Endodermal cell (in vitro differentiated cells): ENCODE data around the gene CCDC24. TPM values are rescaled to one million over a fixed set of nuclear protein-coding genes. Genes with fewer than 3 reads are reported as not detected.

Experiments used
- DNase-seq: peaks from one replicate; pipeline ENCODE4 v3.0.0-alpha.2; 2017
- H3K27ac ChIP-seq: 2 replicates; pipeline ENCODE4 v1.5.1; 2013; ENCODE audit warnings: mild to moderate bottlenecking, low read depth, low read length, moderate library complexity
- H3K27me3 ChIP-seq: 2 replicates; pipeline ENCODE4 v1.6.1; 2013; ENCODE audit warnings: mild to moderate bottlenecking, low read length, moderate library complexity; ENCODE audit not compliant: insufficient read depth, control insufficient read depth, poor library complexity, severe bottlenecking
- H3K36me3 ChIP-seq: 2 replicates; pipeline ENCODE4 v1.7.0; 2013; ENCODE audit warnings: mild to moderate bottlenecking, low read length, moderate library complexity; ENCODE audit not compliant: control insufficient read depth, insufficient read depth
- H3K4me1 ChIP-seq: one replicate; pipeline ENCODE4 v1.7.0; 2013; ENCODE audit warnings: low read length; ENCODE audit not compliant: control insufficient read depth, insufficient read depth
- H3K4me3 ChIP-seq: 2 replicates; pipeline ENCODE4 v1.5.1; 2013; ENCODE audit warnings: mild to moderate bottlenecking, low read length, moderate library complexity
- H3K9ac ChIP-seq: 2 replicates; pipeline ENCODE4 v1.6.1; 2013; ENCODE audit warnings: mild to moderate bottlenecking, low read length, moderate library complexity; ENCODE audit not compliant: poor library complexity, severe bottlenecking; ENCODE audit errors: extremely low read depth
- H3K9me3 ChIP-seq: 2 replicates; pipeline ENCODE4 v1.6.1; 2013; ENCODE audit warnings: mild to moderate bottlenecking, low read length, moderate library complexity; ENCODE audit not compliant: control insufficient read depth
- H3K27ac Mint-ChIP-seq: 2 replicates; pipeline ENCODE4 v1.8.0; 2020; ENCODE audit warnings: mixed read lengths
- H3K27me3 Mint-ChIP-seq: 2 replicates; pipeline ENCODE4 v1.8.0; 2021; ENCODE audit warnings: mild to moderate bottlenecking, mixed read lengths; ENCODE audit not compliant: insufficient read depth
- H3K36me3 Mint-ChIP-seq: 2 replicates; pipeline ENCODE4 v1.8.0; 2020; ENCODE audit warnings: low read depth, mixed read lengths
- H3K4me1 Mint-ChIP-seq: 2 replicates; pipeline ENCODE4 v1.8.0; 2020; ENCODE audit warnings: mixed read lengths
- H3K4me3 Mint-ChIP-seq: 2 replicates; pipeline ENCODE4 v1.8.0; 2020; ENCODE audit warnings: mild to moderate bottlenecking, moderate library complexity, mixed read lengths
- H3K9me3 Mint-ChIP-seq: 2 replicates; pipeline ENCODE4 v1.8.0; 2020; ENCODE audit warnings: mild to moderate bottlenecking, mixed read lengths
- CTCF ChIP-seq: fragments of 200-600 bp; sonication (generic); conservative IDR thresholded peaks from 2 replicates; pipeline ENCODE4 v1.5.0; 2021; ENCODE audit warnings: antibody characterized with exemption, mild to moderate bottlenecking
- WGBS, 2 experiments: methylation state at CpG; one replicate each; pipeline versions ENCODE4 v1.1.5 to v1.1.7; 2013; ENCODE audit warnings: missing lambda C conversion rate in 2 of 2, mixed read lengths in 1 of 2; ENCODE audit not compliant: insufficient coverage in 1 of 2, insufficient read length in 1 of 2; 5-methylcytosine and 5-hydroxymethylcytosine counted together
- total RNA-seq, 2 donors: library from RNA; stranded (reverse); fragmentation: NEBNext Ultra II Directional in 1 of 2; extraction: Animal tissue kit (Norgen Biotek cat#: 25700) in 1 of 2; gene quantifications; 2 replicates in 1 of 2; 3 replicates in 1 of 2; pipeline ENCODE4 v1.2.1, GENCODE V29; 2021

The CCDC24 gene
- total RNA-seq, 2 donors from 2014 or later = 26.6 to 31.1 TPM

DNA sequence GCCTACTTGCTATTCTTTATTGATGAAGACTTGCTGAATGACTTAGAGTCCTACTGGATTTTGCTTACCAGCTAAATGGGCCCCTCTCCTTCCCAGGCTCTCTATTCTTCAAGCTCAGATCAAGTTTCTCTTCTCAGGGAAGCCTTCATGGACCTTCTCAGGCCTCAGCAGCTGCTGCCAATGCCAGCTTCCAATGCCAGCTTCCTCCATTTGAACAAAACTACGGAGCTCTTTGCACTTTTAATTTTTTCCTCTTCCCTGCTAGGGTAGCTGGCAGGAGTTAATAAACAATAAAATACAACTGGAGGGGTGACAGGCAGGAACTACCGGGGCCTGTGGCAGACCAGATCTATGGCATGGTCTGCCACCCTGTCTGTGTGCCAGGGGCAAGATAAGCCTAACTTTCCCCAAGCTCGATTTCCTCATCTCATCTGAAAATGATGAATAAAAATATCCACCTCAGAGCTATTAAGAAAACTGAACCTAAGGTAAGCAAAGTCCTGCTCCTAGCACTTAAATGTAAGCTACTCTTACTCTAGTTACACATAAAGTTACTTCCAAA, 45.6 kb upstream of the CCDC24 start:
- Mint-ChIP-seq H3K36me3 (peaks cover 3% of the 10 kb centered on the region), H3K27me3 (peaks cover 5% of the 10 kb centered on the region), H3K9me3 (no peaks in the 10 kb centered on the region), H3K4me1 (peaks cover 10% of the 10 kb centered on the region), H3K27ac (peak overlapping the region; percentile 95), H3K4me3 (peak overlapping the region; percentile 83)
- peaks cover 11% of the 10 kb centered on the region for H3K36me3 ChIP-seq
- peak overlapping the region; percentile 98 for H3K9ac ChIP-seq
- H3K4me3 ChIP-seq = peak overlapping the region; percentile 95
- WGBS, 2 experiments = 78 to 88% methylated on average over 3 of the region's 3 CpGs
- H3K4me1 ChIP-seq = peaks cover 10% of the 10 kb centered on the region
- TF ChIP-seq CTCF = no peak
- H3K27ac ChIP-seq = no peak overlapping the region
- H3K27me3 ChIP-seq = no peaks in the 10 kb centered on the region
- no peaks in the 10 kb centered on the region for H3K9me3 ChIP-seq
- DNase-seq = no peak

DNA sequence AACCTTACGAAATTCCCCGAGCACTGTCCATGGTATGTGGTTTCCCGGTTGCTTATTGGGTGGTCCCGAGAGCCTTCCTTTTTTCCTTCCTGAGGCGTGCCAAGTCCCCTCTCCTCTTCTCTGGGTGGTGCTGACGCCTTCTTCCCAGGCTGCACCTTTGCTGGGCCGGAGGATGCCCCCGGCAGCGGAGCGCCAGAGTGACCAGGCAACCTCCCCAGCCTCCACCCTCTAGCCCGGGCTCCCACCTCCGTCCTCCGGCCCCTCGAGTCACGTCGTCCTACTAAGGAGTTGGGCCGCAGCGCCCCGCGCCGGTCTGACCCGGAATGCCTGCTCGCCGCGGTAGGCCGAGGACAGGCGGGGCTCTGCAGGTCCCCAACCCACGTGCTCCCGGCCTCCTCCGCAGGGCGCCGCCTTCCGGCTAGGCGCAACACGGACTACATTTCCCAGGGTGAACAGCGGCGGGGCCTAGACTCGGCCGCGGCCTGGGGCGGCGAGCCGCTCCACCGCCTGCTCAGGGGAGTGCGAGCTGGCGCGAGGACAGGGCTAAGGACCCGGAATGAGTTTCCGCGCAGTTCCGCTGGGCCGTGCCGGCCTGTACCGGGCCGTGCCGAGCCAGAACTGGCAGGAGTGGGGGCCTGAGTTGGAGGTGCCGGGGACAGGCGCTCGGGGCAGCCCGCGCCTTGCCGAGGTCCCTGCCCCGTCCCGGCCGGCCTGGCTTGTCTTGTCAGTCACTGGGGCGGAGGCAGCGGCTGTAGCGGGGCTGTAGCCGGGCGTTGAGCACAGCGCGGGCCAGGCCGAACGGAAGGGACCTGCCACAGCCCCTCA, 45.0 kb upstream of the CCDC24 start, which contains the start of gene IPO13:
Gene IPO13 (plus strand): TSS at position 715 of the 825 bp plus-strand sequence. CDS start 651 bp downstream, outside the sequence.
- Mint-ChIP-seq H3K9me3 (no peaks in the 10 kb centered on the region), H3K27ac (peak within 1 kb of the TSS; percentile 96), H3K4me3 (peak within 1 kb of the TSS; percentile 83), H3K4me1 (peaks cover 10% of the 10 kb centered on the region), H3K27me3 (peaks cover 5% of the 10 kb centered on the region), H3K36me3 (peaks cover 3% of the 10 kb centered on the region)
- H3K9ac ChIP-seq = peak within 1 kb of the TSS; percentile 98
- H3K27ac ChIP-seq = peak within 1 kb of the TSS; percentile 99
- peaks cover 10% of the 10 kb centered on the region for H3K4me1 ChIP-seq
- H3K4me3 ChIP-seq = peak within 1 kb of the TSS; percentile 95
- H3K36me3 ChIP-seq = peaks cover 12% of the 10 kb centered on the region
- peak; percentile 99 for DNase-seq
- WGBS, 2 experiments = 1% methylated on average over 40 to 74 of the region's 74 CpGs
- TF ChIP-seq CTCF = peak; percentile 85
- no peaks in the 10 kb centered on the region for H3K9me3 ChIP-seq
- no peaks in the 10 kb centered on the region for H3K27me3 ChIP-seq

- Histone ChIP-seq H3K27ac (peak overlapping the region; percentile 99), H3K9me3 (no peaks in the 10 kb centered on the region), H3K27me3 (no peaks in the 10 kb centered on the region), H3K4me1 (peaks cover 10% of the 10 kb centered on the region), H3K9ac (peak overlapping the region; percentile 98), H3K36me3 (peaks cover 12% of the 10 kb centered on the region), H3K4me3 (peak overlapping the region; percentile 95)
- Mint-ChIP-seq H3K4me1 (peaks cover 10% of the 10 kb centered on the region), H3K27me3 (peaks cover 5% of the 10 kb centered on the region), H3K9me3 (no peaks in the 10 kb centered on the region), H3K4me3 (peak overlapping the region; percentile 83), H3K27ac (peak overlapping the region; percentile 96), H3K36me3 (peaks cover 3% of the 10 kb centered on the region)
- no peak for DNase-seq
- WGBS, 2 experiments = 18 to 52% methylated on average over 2 to 27 of the region's 27 CpGs
- no peak for TF ChIP-seq CTCF
Measured at GRCh38 chr1:43947061-43947873, 44.1 kb upstream of the CCDC24 start.
